HepG2 (cell line): ENCODE measurements around the gene CSTF3. TPM values are rescaled to one million over a fixed set of nuclear protein-coding genes. Genes with fewer than 3 reads are reported as not detected.

ENCODE experiments used
- ATF1 ChIP-seq: IDR thresholded peaks from 2 replicates; pipeline ENCODE4 v1.6.1; 2016; ENCODE audit warnings: mild to moderate bottlenecking, control low read depth
- BRCA1 ChIP-seq: sonication (generic); formaldehyde crosslinking; IDR thresholded peaks from 2 replicates; pipeline ENCODE4 v1.4.0; 2020; ENCODE audit warnings: missing genetic modification reagents
- CAMTA2 ChIP-seq: sonication (generic); formaldehyde crosslinking; IDR thresholded peaks from 2 replicates; pipeline ENCODE4 v1.4.0; 2020; ENCODE audit warnings: mild to moderate bottlenecking, missing genetic modification reagents, borderline replicate concordance
- HNF4A ChIP-seq: sonication (generic); formaldehyde crosslinking; IDR thresholded peaks from 2 replicates; pipeline ENCODE4 v1.4.0; 2020; ENCODE audit warnings: missing genetic modification reagents
- MATR3 ChIP-seq: sonication (generic); formaldehyde crosslinking; IDR thresholded peaks from 2 replicates; pipeline ENCODE4 v1.4.0; 2020; ENCODE audit warnings: missing genetic modification reagents
- NCOA2 ChIP-seq: sonication (generic); formaldehyde crosslinking; IDR thresholded peaks from 2 replicates; pipeline ENCODE4 v1.8.0; 2022; ENCODE audit warnings: inconsistent platforms
- NR2F2 ChIP-seq: IDR thresholded peaks from 2 replicates; pipeline ENCODE4 v1.6.1; 2012; ENCODE audit warnings: low read depth, inconsistent platforms, borderline replicate concordance
- SOX13 ChIP-seq, 3 experiments: fragments of 450-650 bp in 1 of 3; sonication (generic) in 1 of 3; formaldehyde crosslinking in 1 of 3; IDR thresholded peaks in 2 of 3; conservative IDR thresholded peaks in 1 of 3; 2 replicates each; pipeline versions ENCODE4 v1.5.0 to v1.6.1; 2016 to 2020; ENCODE audit warnings: antibody characterized with exemption in 1 of 3, mild to moderate bottlenecking in 1 of 3, missing compliant biosample characterization in 1 of 3, missing genetic modification reagents in 1 of 3, moderate library complexity in 1 of 3
- SP5 ChIP-seq: IDR thresholded peaks from 2 replicates; pipeline ENCODE4 v1.6.1; 2016; ENCODE audit warnings: low read depth, borderline replicate concordance
- ZNF430 ChIP-seq: sonication (generic); formaldehyde crosslinking; IDR thresholded peaks from 2 replicates; pipeline ENCODE4 v1.9.0; 2021; ENCODE audit warnings: mild to moderate bottlenecking, missing genetic modification reagents
- ZNF468 ChIP-seq: sonication (generic); formaldehyde crosslinking; IDR thresholded peaks from 2 replicates; pipeline ENCODE4 v1.8.0; 2022; ENCODE audit warnings: mild to moderate bottlenecking, moderate library complexity, missing genetic modification reagents
- ZNF598 ChIP-seq: sonication (generic); formaldehyde crosslinking; IDR thresholded peaks from 2 replicates; pipeline ENCODE4 v1.5.1; 2020; ENCODE audit warnings: mild to moderate bottlenecking, missing genetic modification reagents, borderline replicate concordance
- ZNF674 ChIP-seq: sonication (generic); formaldehyde crosslinking; IDR thresholded peaks from 2 replicates; pipeline ENCODE4 v1.5.0; 2020; ENCODE audit warnings: low read depth, mild to moderate bottlenecking, missing genetic modification reagents
- ZNF691 ChIP-seq: sonication (generic); formaldehyde crosslinking; IDR thresholded peaks from 2 replicates; pipeline ENCODE4 v1.4.0; 2020; ENCODE audit warnings: missing genetic modification reagents, low read depth, mild to moderate bottlenecking, borderline replicate concordance
- polyA plus RNA-seq, 8 experiments: library from polyadenylated mRNA; depleted of rRNA in 3 of 8; stranded (reverse) in 7 of 8; unstranded in 1 of 8; fragments of >200 nt; fragmentation: Illumina TruSeq in 4 of 8; extraction: Trizol in 4 of 8; gene quantifications; 2 replicates each; pipeline versions ENCODE4 v1.2.1 to v1.2.3, GENCODE V29; 2011 to 2016; ENCODE audit warnings: low read depth in 4 of 8, missing spikeins in 1 of 8, mixed read lengths in 1 of 8; ENCODE audit not compliant: insufficient read depth in 1 of 8
- total RNA-seq, 5 experiments: library from RNA; depleted of rRNA; stranded (reverse); fragments of >200 nt; fragmentation: Illumina TruSeq; extraction: Trizol; gene quantifications; 2 replicates each; pipeline ENCODE4 v1.2.3, GENCODE V29; 2016; ENCODE audit warnings: low read depth in 1 of 5
- TF ChIP-seq, protein P1 (sequence below): sonication (generic); formaldehyde crosslinking; IDR thresholded peaks from 2 replicates; pipeline ENCODE4 v1.4.0; 2020; ENCODE audit warnings: mild to moderate bottlenecking, missing genetic modification reagents, borderline replicate concordance
- TF ChIP-seq, protein P2 (sequence below): sonication (generic); formaldehyde crosslinking; IDR thresholded peaks from 2 replicates; pipeline ENCODE4 v1.8.1; 2022; ENCODE audit warnings: low read depth, mild to moderate bottlenecking, missing genetic modification reagents
- TF ChIP-seq, protein P3 (sequence below): sonication (generic); formaldehyde crosslinking; conservative IDR thresholded peaks from 2 replicates; pipeline ENCODE4 v1.4.0; 2020; ENCODE audit warnings: mild to moderate bottlenecking, missing genetic modification reagents, moderate library complexity

The CSTF3 gene
- total and polyA plus RNA-seq, 2 of the 13 experiments (the other 11 are each of a cell fraction or from before 2014, with no cell fraction given): 21.5 to 43.6 TPM

DNA sequence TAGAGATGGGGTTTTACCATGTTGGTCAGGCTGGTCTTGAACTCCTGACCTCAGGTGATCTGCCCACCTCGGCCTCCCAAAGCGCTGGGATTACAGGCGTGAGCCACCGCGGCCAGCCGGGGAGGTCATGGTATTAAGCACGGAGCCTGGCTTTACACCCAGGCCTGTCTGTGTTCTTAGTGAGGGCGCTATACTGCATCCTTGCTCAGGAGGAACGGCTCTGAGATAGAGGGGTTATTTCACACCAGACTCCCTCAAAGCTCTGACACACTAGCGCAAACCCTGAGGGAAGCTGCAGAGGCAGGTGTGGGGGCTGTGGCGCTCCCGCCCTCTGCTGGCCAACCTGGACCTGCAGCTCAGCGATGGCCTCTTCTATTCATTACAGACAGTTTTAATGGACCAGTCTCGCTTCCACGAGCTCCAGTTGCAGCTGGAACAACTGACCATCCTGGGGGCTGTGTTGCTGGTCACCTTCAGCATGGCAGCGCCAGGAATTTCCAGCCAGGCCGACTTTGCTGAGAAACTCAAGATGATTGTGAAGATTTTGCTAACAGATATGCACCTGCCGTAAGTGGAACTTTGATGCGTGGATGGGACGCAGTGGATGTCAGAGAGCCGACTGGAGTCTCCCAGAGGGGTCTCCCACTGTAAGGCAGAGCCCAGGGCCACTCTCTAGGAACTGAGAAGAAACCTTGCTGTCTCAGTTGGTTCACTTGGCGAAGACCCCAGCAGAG is 95.7 kb downstream of the CSTF3 start (continued):
- TF ChIP-seq, protein P1, sequence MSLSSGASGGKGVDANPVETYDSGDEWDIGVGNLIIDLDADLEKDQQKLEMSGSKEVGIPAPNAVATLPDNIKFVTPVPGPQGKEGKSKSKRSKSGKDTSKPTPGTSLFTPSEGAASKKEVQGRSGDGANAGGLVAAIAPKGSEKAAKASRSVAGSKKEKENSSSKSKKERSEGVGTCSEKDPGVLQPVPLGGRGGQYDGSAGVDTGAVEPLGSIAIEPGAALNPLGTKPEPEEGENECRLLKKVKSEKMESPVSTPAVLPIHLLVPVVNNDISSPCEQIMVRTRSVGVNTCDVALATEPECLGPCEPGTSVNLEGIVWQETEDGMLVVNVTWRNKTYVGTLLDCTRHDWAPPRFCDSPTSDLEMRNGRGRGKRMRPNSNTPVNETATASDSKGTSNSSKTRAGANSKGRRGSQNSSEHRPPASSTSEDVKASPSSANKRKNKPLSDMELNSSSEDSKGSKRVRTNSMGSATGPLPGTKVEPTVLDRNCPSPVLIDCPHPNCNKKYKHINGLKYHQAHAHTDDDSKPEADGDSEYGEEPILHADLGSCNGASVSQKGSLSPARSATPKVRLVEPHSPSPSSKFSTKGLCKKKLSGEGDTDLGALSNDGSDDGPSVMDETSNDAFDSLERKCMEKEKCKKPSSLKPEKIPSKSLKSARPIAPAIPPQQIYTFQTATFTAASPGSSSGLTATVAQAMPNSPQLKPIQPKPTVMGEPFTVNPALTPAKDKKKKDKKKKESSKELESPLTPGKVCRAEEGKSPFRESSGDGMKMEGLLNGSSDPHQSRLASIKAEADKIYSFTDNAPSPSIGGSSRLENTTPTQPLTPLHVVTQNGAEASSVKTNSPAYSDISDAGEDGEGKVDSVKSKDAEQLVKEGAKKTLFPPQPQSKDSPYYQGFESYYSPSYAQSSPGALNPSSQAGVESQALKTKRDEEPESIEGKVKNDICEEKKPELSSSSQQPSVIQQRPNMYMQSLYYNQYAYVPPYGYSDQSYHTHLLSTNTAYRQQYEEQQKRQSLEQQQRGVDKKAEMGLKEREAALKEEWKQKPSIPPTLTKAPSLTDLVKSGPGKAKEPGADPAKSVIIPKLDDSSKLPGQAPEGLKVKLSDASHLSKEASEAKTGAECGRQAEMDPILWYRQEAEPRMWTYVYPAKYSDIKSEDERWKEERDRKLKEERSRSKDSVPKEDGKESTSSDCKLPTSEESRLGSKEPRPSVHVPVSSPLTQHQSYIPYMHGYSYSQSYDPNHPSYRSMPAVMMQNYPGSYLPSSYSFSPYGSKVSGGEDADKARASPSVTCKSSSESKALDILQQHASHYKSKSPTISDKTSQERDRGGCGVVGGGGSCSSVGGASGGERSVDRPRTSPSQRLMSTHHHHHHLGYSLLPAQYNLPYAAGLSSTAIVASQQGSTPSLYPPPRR (CRISPR knock-in tag): no peak
- TF ChIP-seq SOX13 (IDR thresholded peaks at IDR 0.05) (no peak), SOX13 (CRISPR knock-in tag; conservative IDR thresholded peaks at IDR 0.05 in 1 of 2, IDR thresholded peaks at IDR 0.05 in 1 of 2) (no peak), ZNF430 (CRISPR knock-in tag) (no peak), ZNF674 (CRISPR knock-in tag) (no peak), HNF4A (CRISPR knock-in tag) (no peak), ZNF691 (CRISPR knock-in tag) (0 out of 2 replicates have a peak, but pooled peaks have one; percentile 51), ZNF468 (CRISPR knock-in tag) (no peak), NCOA2 (no peak), NR2F2 (no peak), SP5 (CRISPR knock-in tag) (no peak), CAMTA2 (no peak), ATF1 (CRISPR knock-in tag) (no peak), ZNF598 (no peak), MATR3 (CRISPR knock-in tag) (no peak), BRCA1 (no peak)
- TF ChIP-seq, protein P2, sequence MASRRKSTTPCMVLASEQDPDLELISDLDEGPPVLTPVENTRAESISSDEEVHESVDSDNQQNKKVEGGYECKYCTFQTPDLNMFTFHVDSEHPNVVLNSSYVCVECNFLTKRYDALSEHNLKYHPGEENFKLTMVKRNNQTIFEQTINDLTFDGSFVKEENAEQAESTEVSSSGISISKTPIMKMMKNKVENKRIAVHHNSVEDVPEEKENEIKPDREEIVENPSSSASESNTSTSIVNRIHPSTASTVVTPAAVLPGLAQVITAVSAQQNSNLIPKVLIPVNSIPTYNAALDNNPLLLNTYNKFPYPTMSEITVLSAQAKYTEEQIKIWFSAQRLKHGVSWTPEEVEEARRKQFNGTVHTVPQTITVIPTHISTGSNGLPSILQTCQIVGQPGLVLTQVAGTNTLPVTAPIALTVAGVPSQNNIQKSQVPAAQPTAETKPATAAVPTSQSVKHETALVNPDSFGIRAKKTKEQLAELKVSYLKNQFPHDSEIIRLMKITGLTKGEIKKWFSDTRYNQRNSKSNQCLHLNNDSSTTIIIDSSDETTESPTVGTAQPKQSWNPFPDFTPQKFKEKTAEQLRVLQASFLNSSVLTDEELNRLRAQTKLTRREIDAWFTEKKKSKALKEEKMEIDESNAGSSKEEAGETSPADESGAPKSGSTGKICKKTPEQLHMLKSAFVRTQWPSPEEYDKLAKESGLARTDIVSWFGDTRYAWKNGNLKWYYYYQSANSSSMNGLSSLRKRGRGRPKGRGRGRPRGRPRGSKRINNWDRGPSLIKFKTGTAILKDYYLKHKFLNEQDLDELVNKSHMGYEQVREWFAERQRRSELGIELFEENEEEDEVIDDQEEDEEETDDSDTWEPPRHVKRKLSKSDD: no peak
- TF ChIP-seq, protein P3, sequence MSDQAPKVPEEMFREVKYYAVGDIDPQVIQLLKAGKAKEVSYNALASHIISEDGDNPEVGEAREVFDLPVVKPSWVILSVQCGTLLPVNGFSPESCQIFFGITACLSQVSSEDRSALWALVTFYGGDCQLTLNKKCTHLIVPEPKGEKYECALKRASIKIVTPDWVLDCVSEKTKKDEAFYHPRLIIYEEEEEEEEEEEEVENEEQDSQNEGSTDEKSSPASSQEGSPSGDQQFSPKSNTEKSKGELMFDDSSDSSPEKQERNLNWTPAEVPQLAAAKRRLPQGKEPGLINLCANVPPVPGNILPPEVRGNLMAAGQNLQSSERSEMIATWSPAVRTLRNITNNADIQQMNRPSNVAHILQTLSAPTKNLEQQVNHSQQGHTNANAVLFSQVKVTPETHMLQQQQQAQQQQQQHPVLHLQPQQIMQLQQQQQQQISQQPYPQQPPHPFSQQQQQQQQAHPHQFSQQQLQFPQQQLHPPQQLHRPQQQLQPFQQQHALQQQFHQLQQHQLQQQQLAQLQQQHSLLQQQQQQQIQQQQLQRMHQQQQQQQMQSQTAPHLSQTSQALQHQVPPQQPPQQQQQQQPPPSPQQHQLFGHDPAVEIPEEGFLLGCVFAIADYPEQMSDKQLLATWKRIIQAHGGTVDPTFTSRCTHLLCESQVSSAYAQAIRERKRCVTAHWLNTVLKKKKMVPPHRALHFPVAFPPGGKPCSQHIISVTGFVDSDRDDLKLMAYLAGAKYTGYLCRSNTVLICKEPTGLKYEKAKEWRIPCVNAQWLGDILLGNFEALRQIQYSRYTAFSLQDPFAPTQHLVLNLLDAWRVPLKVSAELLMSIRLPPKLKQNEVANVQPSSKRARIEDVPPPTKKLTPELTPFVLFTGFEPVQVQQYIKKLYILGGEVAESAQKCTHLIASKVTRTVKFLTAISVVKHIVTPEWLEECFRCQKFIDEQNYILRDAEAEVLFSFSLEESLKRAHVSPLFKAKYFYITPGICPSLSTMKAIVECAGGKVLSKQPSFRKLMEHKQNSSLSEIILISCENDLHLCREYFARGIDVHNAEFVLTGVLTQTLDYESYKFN (CRISPR knock-in tag): no peak
